Muscle layer of duodenum (tissue), 2 donors: Measurements from ENCODE around the gene MOSMO.

Source experiments
- H3K27ac ChIP-seq: one replicate; pipeline ENCODE4 v1.7.0; 2013; ENCODE audit warnings: mild to moderate bottlenecking, low read length
- H3K27me3 ChIP-seq: one replicate; pipeline ENCODE4 v1.7.0; 2013; ENCODE audit warnings: low read depth, mild to moderate bottlenecking, control low read depth, low read length
- H3K36me3 ChIP-seq, 2 donors: one replicate each; pipeline ENCODE4 v1.7.0; 2013; ENCODE audit warnings: low read length in 2 of 2, control low read depth in 1 of 2, mild to moderate bottlenecking in 1 of 2; ENCODE audit not compliant: insufficient read depth in 2 of 2, control insufficient read depth in 1 of 2
- H3K4me1 ChIP-seq, 2 donors: one replicate each; pipeline ENCODE4 v1.7.0; 2013; ENCODE audit warnings: low read length in 2 of 2, mild to moderate bottlenecking in 2 of 2, control low read depth in 1 of 2, moderate library complexity in 1 of 2; ENCODE audit not compliant: insufficient read depth in 2 of 2, control insufficient read depth in 1 of 2
- H3K4me3 ChIP-seq, 2 donors: one replicate each; pipeline ENCODE4 v1.7.0; 2013; ENCODE audit warnings: low read length in 2 of 2, low read depth in 1 of 2, mild to moderate bottlenecking in 1 of 2
- H3K9me3 ChIP-seq, 2 donors: one replicate each; pipeline ENCODE4 v1.7.0; 2013; ENCODE audit warnings: low read length in 2 of 2, control low read depth in 1 of 2, mild to moderate bottlenecking in 1 of 2; ENCODE audit not compliant: control insufficient read depth in 1 of 2
- donor health status: healthy.

MOSMO gene

GRCh38 chr16:22007509-22008214 is at the start of gene MOSMO:
Gene MOSMO (plus strand): TSS chr16:22008111. CDS start chr16:22008302, 191 bp downstream.
- H3K4me1 ChIP-seq = peaks cover 4 to 16% of the 10 kb centered on the region in 2 donors
- H3K27me3 ChIP-seq = no peaks in the 10 kb centered on the region
- H3K27ac ChIP-seq = peak within 1 kb of the TSS; percentile 51
- peak within 1 kb of the TSS; percentile 75 to 94 for H3K4me3 ChIP-seq
- no peaks in the 10 kb centered on the region for H3K9me3 ChIP-seq
- no peaks in the 10 kb centered on the region for H3K36me3 ChIP-seq

- Histone ChIP-seq H3K27ac (no peak overlapping the region), H3K4me1 (peaks cover 5 to 21% of the 10 kb centered on the region in 2 donors), H3K27me3 (no peaks in the 10 kb centered on the region), H3K36me3 (peaks cover 46 to 70% of the 10 kb centered on the region in 2 donors), H3K9me3 (no peaks in the 10 kb centered on the region), H3K4me3 (no peak overlapping the region)
Observed at GRCh38 chr16:21959050-21959449, 48.9 kb upstream of the MOSMO start.

- H3K27ac ChIP-seq = no peak overlapping the region
Observed at GRCh38 chr16:21962475-21962874, 45.4 kb upstream of the MOSMO start.

GRCh38 chr16:21963887-21964286 is 44.0 kb upstream of the MOSMO start:
- Histone ChIP-seq H3K36me3 (peaks cover 67 to 94% of the 10 kb centered on the region in 2 donors), H3K4me3 (no peak overlapping the region), H3K9me3 (no peaks in the 10 kb centered on the region), H3K27me3 (no peaks in the 10 kb centered on the region), H3K27ac (no peak overlapping the region), H3K4me1 (no peaks in the 10 kb centered on the region)

More at GRCh38 chr16:21962475-21962874, 45.4 kb upstream of the MOSMO start:
- no peaks in the 10 kb centered on the region for H3K27me3 ChIP-seq
- no peaks in the 10 kb centered on the region for H3K9me3 ChIP-seq
- peaks cover 72 to 94% of the 10 kb centered on the region in 2 donors for H3K36me3 ChIP-seq
- no peak overlapping the region for H3K4me3 ChIP-seq
- peaks cover 0 to 5% of the 10 kb centered on the region in 2 donors for H3K4me1 ChIP-seq

GRCh38 chr16:21964353-21964752 is 43.6 kb upstream of the MOSMO start:
- H3K36me3 ChIP-seq = peaks cover 65 to 94% of the 10 kb centered on the region in 2 donors
- no peak overlapping the region for H3K4me3 ChIP-seq
- H3K27ac ChIP-seq = no peak overlapping the region
- no peaks in the 10 kb centered on the region for H3K9me3 ChIP-seq
- H3K27me3 ChIP-seq = no peaks in the 10 kb centered on the region
- no peaks in the 10 kb centered on the region for H3K4me1 ChIP-seq

- Histone ChIP-seq H3K4me3 (no peak overlapping the region), H3K4me1 (no peaks in the 10 kb centered on the region), H3K36me3 (peaks cover 67 to 96% of the 10 kb centered on the region in 2 donors), H3K9me3 (no peaks in the 10 kb centered on the region), H3K27ac (no peak overlapping the region), H3K27me3 (no peaks in the 10 kb centered on the region)
Observed at GRCh38 chr16:21971856-21972255, 36.1 kb upstream of the MOSMO start.

- Histone ChIP-seq H3K4me1 (no peaks in the 10 kb centered on the region), H3K27me3 (no peaks in the 10 kb centered on the region), H3K27ac (no peak overlapping the region), H3K36me3 (peaks cover 73 to 94% of the 10 kb centered on the region in 2 donors), H3K4me3 (no peak overlapping the region), H3K9me3 (no peaks in the 10 kb centered on the region)
Observed at GRCh38 chr16:21973945-21974344, 34.0 kb upstream of the MOSMO start.

- H3K27ac ChIP-seq = no peak overlapping the region
- H3K27me3 ChIP-seq = no peaks in the 10 kb centered on the region
- no peak overlapping the region for H3K4me3 ChIP-seq
- no peaks in the 10 kb centered on the region for H3K4me1 ChIP-seq
- peaks cover 91% of the 10 kb centered on the region in 2 donors for H3K36me3 ChIP-seq
- H3K9me3 ChIP-seq = no peaks in the 10 kb centered on the region
Observed at GRCh38 chr16:21980032-21980431, 27.9 kb upstream of the MOSMO start.

- Histone ChIP-seq H3K27me3 (no peaks in the 10 kb centered on the region), H3K4me3 (no peak overlapping the region), H3K27ac (no peak overlapping the region), H3K9me3 (no peaks in the 10 kb centered on the region), H3K36me3 (peaks cover 70 to 72% of the 10 kb centered on the region in 2 donors), H3K4me1 (no peaks in the 10 kb centered on the region)
Observed at GRCh38 chr16:21982108-21982507, 25.8 kb upstream of the MOSMO start.

- no peaks in the 10 kb centered on the region for H3K27me3 ChIP-seq
- H3K9me3 ChIP-seq = no peaks in the 10 kb centered on the region
- H3K36me3 ChIP-seq = peaks cover 51 to 54% of the 10 kb centered on the region in 2 donors
- no peak overlapping the region for H3K4me3 ChIP-seq
- peaks cover 0 to under 1% of the 10 kb centered on the region in 2 donors for H3K4me1 ChIP-seq
- no peak overlapping the region for H3K27ac ChIP-seq
Observed at GRCh38 chr16:21984062-21984461, 23.8 kb upstream of the MOSMO start.

GRCh38 chr16:21985524-21985923 is 22.4 kb upstream of the MOSMO start:
- H3K36me3 ChIP-seq = peaks cover 36 to 40% of the 10 kb centered on the region in 2 donors
- H3K27ac ChIP-seq = no peak overlapping the region

More at GRCh38 chr16:21985524-21985923, 22.4 kb upstream of the MOSMO start:
- Histone ChIP-seq H3K9me3 (no peaks in the 10 kb centered on the region), H3K27me3 (no peaks in the 10 kb centered on the region), H3K4me1 (peaks cover 0 to 10% of the 10 kb centered on the region in 2 donors), H3K4me3 (no peak overlapping the region)
